CD4-positive, alpha-beta memory T cell (primary cell): Measurements from ENCODE around the gene STRA6. TPM values are rescaled to one million over a fixed set of nuclear protein-coding genes. Genes with fewer than 3 reads are reported as not detected.

Experiments
- CTCF ChIA-PET: fragments of 350-600 bp; sonication (Branson Sonifier 250); formaldehyde crosslinking; loops from one replicate; lab custom pipeline; 2021; ENCODE audit warnings: inconsistent platforms; ENCODE audit not compliant: partially characterized antibody; lab: Charles Lee
- POLR2A ChIA-PET: fragments of 350-600 bp; sonication (Branson Sonifier 250); formaldehyde crosslinking; loops from one replicate; lab custom pipeline; 2021; ENCODE audit not compliant: partially characterized antibody; lab: Charles Lee
- DNase-seq, 5 donors: peaks; one replicate each; pipeline versions ENCODE4 v3.0.0 to v3.0.0-alpha.2; 2020 to 2022; ENCODE audit warnings: mixed read lengths in 1 of 5
- H3K27ac ChIP-seq: one replicate; pipeline ENCODE4 v1.7.0; 2013; ENCODE audit warnings: low read depth, low read length
- H3K27me3 ChIP-seq: 2 replicates; pipeline ENCODE4 v1.7.0; 2013; ENCODE audit warnings: mild to moderate bottlenecking, low read length, moderate library complexity; ENCODE audit not compliant: insufficient read depth
- H3K36me3 ChIP-seq: 2 replicates; pipeline ENCODE4 v1.7.0; 2013; ENCODE audit warnings: mild to moderate bottlenecking, low read length, moderate library complexity; ENCODE audit not compliant: insufficient read depth
- H3K4me1 ChIP-seq: 2 replicates; pipeline ENCODE4 v1.7.0; 2013; ENCODE audit warnings: mild to moderate bottlenecking, low read length, moderate library complexity; ENCODE audit not compliant: insufficient read depth
- H3K4me3 ChIP-seq, 2 donors: one replicate each; pipeline ENCODE4 v1.7.0; 2013; ENCODE audit warnings: low read length in 2 of 2, mild to moderate bottlenecking in 1 of 2
- H3K9me3 ChIP-seq, 2 donors: one replicate each; pipeline ENCODE4 v1.7.0; 2013; ENCODE audit warnings: low read length in 2 of 2, control low read depth in 1 of 2; ENCODE audit not compliant: control insufficient read depth in 1 of 2
- H3K27ac Mint-ChIP-seq, 7 donors: one replicate each; pipeline ENCODE4 v1.8.0; 2020 to 2021; ENCODE audit warnings: mixed read lengths in 7 of 7, mild to moderate bottlenecking in 6 of 7, inconsistent platforms in 3 of 7, moderate library complexity in 3 of 7
- H3K27me3 Mint-ChIP-seq, 2 donors: one replicate each; pipeline ENCODE4 v1.8.0; 2020 to 2021; ENCODE audit warnings: mixed read lengths in 2 of 2
- H3K36me3 Mint-ChIP-seq, 2 donors: one replicate each; pipeline ENCODE4 v1.8.0; 2020 to 2021; ENCODE audit warnings: mixed read lengths in 2 of 2, inconsistent platforms in 1 of 2, mild to moderate bottlenecking in 1 of 2
- H3K4me1 Mint-ChIP-seq, 4 donors: one replicate each; pipeline ENCODE4 v1.8.0; 2020 to 2021; ENCODE audit warnings: mixed read lengths in 4 of 4, mild to moderate bottlenecking in 1 of 4
- H3K4me3 Mint-ChIP-seq, 8 donors: one replicate each; pipeline ENCODE4 v1.8.0; 2020 to 2021; ENCODE audit warnings: mixed read lengths in 8 of 8, mild to moderate bottlenecking in 7 of 8, moderate library complexity in 6 of 8, inconsistent platforms in 3 of 8
- H3K9me3 Mint-ChIP-seq, 8 donors: one replicate each; pipeline ENCODE4 v1.8.0; 2020 to 2021; ENCODE audit warnings: mixed read lengths in 8 of 8, mild to moderate bottlenecking in 5 of 8, inconsistent platforms in 3 of 8, moderate library complexity in 1 of 8
- intact Hi-C: fragments of 100-400 bp; cut with micrococcal nuclease; formaldehyde crosslinking; loops from one replicate; pipeline ENCODE4 v1.15.1; 2023
- polyA plus RNA-seq, 2 donors: library from polyadenylated mRNA; unstranded; fragments of 300-500 nt; fragmentation: Illumina TruSeq; gene quantifications; one replicate each; pipeline ENCODE4 v1.2.3, GENCODE V29; 2021
- total RNA-seq, 2 experiments: library from RNA; stranded (reverse); gene quantifications; one replicate each; pipeline ENCODE4 v1.2.3, GENCODE V29; 2021

STRA6 gene
- total and polyA plus RNA-seq, 4 experiments from 2014 or later, result not detected

- no peaks in the 10 kb centered on the region for H3K4me1 ChIP-seq
- H3K4me1 Mint-ChIP-seq, result peaks cover 0 to 5% (median 2%) of the 10 kb centered on the region in 4 donors
- H3K36me3 Mint-ChIP-seq, result peaks cover 0 to 4% of the 10 kb centered on the region in 2 donors
- ChIA-PET CTCF (no interaction called here), POLR2A (no interaction called here)
- no peak for DNase-seq
- no peak overlapping the region for H3K4me3 Mint-ChIP-seq
- H3K4me3 ChIP-seq, result no peak overlapping the region
- no peaks in the 10 kb centered on the region for H3K27me3 ChIP-seq
- H3K9me3 Mint-ChIP-seq, result peaks cover 0 to 10% (median 2%) of the 10 kb centered on the region in 8 donors
- intact Hi-C loops, result no loop called here
- no peaks in the 10 kb centered on the region for H3K9me3 ChIP-seq
- H3K27me3 Mint-ChIP-seq, result peaks cover 18 to 25% of the 10 kb centered on the region in 2 donors
- H3K27ac Mint-ChIP-seq, result no peak overlapping the region
- no peaks in the 10 kb centered on the region for H3K36me3 ChIP-seq
- no peak overlapping the region for H3K27ac ChIP-seq
These were observed 42.8 kb downstream of the STRA6 start for GRCh38 chr15:74159773-74160172.

GRCh38 chr15:74158855-74159650 is 43.5 kb downstream of the STRA6 start:
- Mint-ChIP-seq H3K9me3 (peaks cover 0 to 5% (median 0%) of the 10 kb centered on the region in 8 donors), H3K27me3 (peaks cover 18 to 27% of the 10 kb centered on the region in 2 donors), H3K27ac (no peak overlapping the region), H3K4me3 (no peak overlapping the region), H3K4me1 (peaks cover 0 to 5% (median 2%) of the 10 kb centered on the region in 4 donors), H3K36me3 (peaks cover 0 to 4% of the 10 kb centered on the region in 2 donors)
- Histone ChIP-seq H3K27me3 (no peaks in the 10 kb centered on the region), H3K27ac (no peak overlapping the region), H3K4me1 (no peaks in the 10 kb centered on the region), H3K4me3 (no peak overlapping the region), H3K36me3 (no peaks in the 10 kb centered on the region), H3K9me3 (no peaks in the 10 kb centered on the region)
- intact Hi-C loops, result no loop called here
- ChIA-PET CTCF (no interaction called here), POLR2A (no interaction called here)
- DNase-seq, result no peak

GRCh38 chr15:74157868-74158827 is 44.4 kb downstream of the STRA6 start:
- ChIA-PET POLR2A (no interaction called here), CTCF (no interaction called here)
- no peaks in the 10 kb centered on the region for H3K4me1 ChIP-seq
- Mint-ChIP-seq H3K27me3 (peaks cover 20 to 29% of the 10 kb centered on the region in 2 donors), H3K4me1 (peaks cover 0 to 5% (median 2%) of the 10 kb centered on the region in 4 donors), H3K9me3 (peaks cover 0 to 3% (median 0%) of the 10 kb centered on the region in 8 donors), H3K36me3 (peaks cover 0 to 4% of the 10 kb centered on the region in 2 donors), H3K4me3 (no peak overlapping the region), H3K27ac (no peak overlapping the region)
- no peaks in the 10 kb centered on the region for H3K27me3 ChIP-seq
- intact Hi-C loops, result no loop called here
- no peak overlapping the region for H3K27ac ChIP-seq
- H3K36me3 ChIP-seq, result no peaks in the 10 kb centered on the region
- no peaks in the 10 kb centered on the region for H3K9me3 ChIP-seq
- DNase-seq, result no peak
- H3K4me3 ChIP-seq, result no peak overlapping the region

GRCh38 chr15:74156678-74157411 is 45.7 kb downstream of the STRA6 start:
- Histone ChIP-seq H3K4me3 (no peak overlapping the region), H3K4me1 (no peaks in the 10 kb centered on the region), H3K9me3 (no peaks in the 10 kb centered on the region), H3K36me3 (no peaks in the 10 kb centered on the region), H3K27ac (no peak overlapping the region), H3K27me3 (no peaks in the 10 kb centered on the region)
- Mint-ChIP-seq H3K27me3 (peaks cover 15 to 24% of the 10 kb centered on the region in 2 donors), H3K36me3 (no peaks in the 10 kb centered on the region), H3K4me3 (no peak overlapping the region), H3K27ac (no peak overlapping the region), H3K4me1 (peaks cover 0 to 5% (median 2%) of the 10 kb centered on the region in 4 donors), H3K9me3 (peaks cover 0 to 1% (median 0%) of the 10 kb centered on the region in 8 donors)
- POLR2A ChIA-PET, result no interaction called here
- no peak for DNase-seq
- intact Hi-C loops, result no loop called here
- CTCF ChIA-PET, result interaction anchor here (1.5 kb wide), 1 partner anchor 29 kb away, joined by 3 read pairs; no protein-coding TSS in a partner anchor

GRCh38 chr15:74155766-74156417 is 46.7 kb downstream of the STRA6 start:
- H3K4me3 ChIP-seq, result no peak overlapping the region
- no peak overlapping the region for H3K27ac Mint-ChIP-seq
- H3K9me3 ChIP-seq, result no peaks in the 10 kb centered on the region
- peaks cover 16 to 24% of the 10 kb centered on the region in 2 donors for H3K27me3 Mint-ChIP-seq
- ChIA-PET CTCF (interaction anchor here (1.5 kb wide), 1 partner anchor 28 kb away, joined by 3 read pairs; no protein-coding TSS in a partner anchor), POLR2A (no interaction called here)
- H3K4me3 Mint-ChIP-seq, result no peak overlapping the region
- DNase-seq, result no peak
- no peaks in the 10 kb centered on the region for H3K4me1 ChIP-seq
- peaks cover 0 to 1% (median 0%) of the 10 kb centered on the region in 8 donors for H3K9me3 Mint-ChIP-seq
- peaks cover 0 to 5% (median 2%) of the 10 kb centered on the region in 4 donors for H3K4me1 Mint-ChIP-seq
- no peaks in the 10 kb centered on the region for H3K36me3 ChIP-seq
- H3K27ac ChIP-seq, result no peak overlapping the region
- no peaks in the 10 kb centered on the region for H3K27me3 ChIP-seq
- intact Hi-C loops, result no loop called here
- no peaks in the 10 kb centered on the region for H3K36me3 Mint-ChIP-seq

- intact Hi-C loops, result no loop called here
- Mint-ChIP-seq H3K4me3 (no peak overlapping the region), H3K27ac (no peak overlapping the region), H3K4me1 (no peaks in the 10 kb centered on the region), H3K9me3 (peaks cover 0 to 10% (median 5%) of the 10 kb centered on the region in 8 donors), H3K27me3 (peaks cover 19 to 20% of the 10 kb centered on the region in 2 donors), H3K36me3 (no peaks in the 10 kb centered on the region)
- ChIA-PET CTCF (no interaction called here), POLR2A (no interaction called here)
- H3K27me3 ChIP-seq, result no peaks in the 10 kb centered on the region
- H3K4me3 ChIP-seq, result no peak overlapping the region
- H3K9me3 ChIP-seq, result no peaks in the 10 kb centered on the region
- no peaks in the 10 kb centered on the region for H3K4me1 ChIP-seq
- no peak for DNase-seq
- no peak overlapping the region for H3K27ac ChIP-seq
- H3K36me3 ChIP-seq, result no peaks in the 10 kb centered on the region
These were observed 55.5 kb downstream of the STRA6 start for GRCh38 chr15:74147051-74147450.
